CD4-positive, alpha-beta memory T cell (primary cell): ENCODE measurements around the gene SPPL3. TPM values are rescaled to one million over a fixed set of nuclear protein-coding genes. Genes with fewer than 3 reads are reported as not detected.

Source experiments
- CTCF ChIA-PET: fragments of 350-600 bp; sonication (Branson Sonifier 250); formaldehyde crosslinking; loops from one replicate; lab custom pipeline; 2021; ENCODE audit warnings: inconsistent platforms; ENCODE audit not compliant: partially characterized antibody; lab: Charles Lee
- POLR2A ChIA-PET: fragments of 350-600 bp; sonication (Branson Sonifier 250); formaldehyde crosslinking; loops from one replicate; lab custom pipeline; 2021; ENCODE audit not compliant: partially characterized antibody; lab: Charles Lee
- DNase-seq, 5 donors: peaks; one replicate each; pipeline versions ENCODE4 v3.0.0 to v3.0.0-alpha.2; 2020 to 2022; ENCODE audit warnings: mixed read lengths in 1 of 5
- H3K27ac ChIP-seq: one replicate; pipeline ENCODE4 v1.7.0; 2013; ENCODE audit warnings: low read depth, low read length
- H3K27me3 ChIP-seq: 2 replicates; pipeline ENCODE4 v1.7.0; 2013; ENCODE audit warnings: mild to moderate bottlenecking, low read length, moderate library complexity; ENCODE audit not compliant: insufficient read depth
- H3K36me3 ChIP-seq: 2 replicates; pipeline ENCODE4 v1.7.0; 2013; ENCODE audit warnings: mild to moderate bottlenecking, low read length, moderate library complexity; ENCODE audit not compliant: insufficient read depth
- H3K4me1 ChIP-seq: 2 replicates; pipeline ENCODE4 v1.7.0; 2013; ENCODE audit warnings: mild to moderate bottlenecking, low read length, moderate library complexity; ENCODE audit not compliant: insufficient read depth
- H3K4me3 ChIP-seq, 2 donors: one replicate each; pipeline ENCODE4 v1.7.0; 2013; ENCODE audit warnings: low read length in 2 of 2, mild to moderate bottlenecking in 1 of 2
- H3K9me3 ChIP-seq, 2 donors: one replicate each; pipeline ENCODE4 v1.7.0; 2013; ENCODE audit warnings: low read length in 2 of 2, control low read depth in 1 of 2; ENCODE audit not compliant: control insufficient read depth in 1 of 2
- H3K27ac Mint-ChIP-seq, 7 donors: one replicate each; pipeline ENCODE4 v1.8.0; 2020 to 2021; ENCODE audit warnings: mixed read lengths in 7 of 7, mild to moderate bottlenecking in 6 of 7, inconsistent platforms in 3 of 7, moderate library complexity in 3 of 7
- H3K27me3 Mint-ChIP-seq, 2 donors: one replicate each; pipeline ENCODE4 v1.8.0; 2020 to 2021; ENCODE audit warnings: mixed read lengths in 2 of 2
- H3K36me3 Mint-ChIP-seq, 2 donors: one replicate each; pipeline ENCODE4 v1.8.0; 2020 to 2021; ENCODE audit warnings: mixed read lengths in 2 of 2, inconsistent platforms in 1 of 2, mild to moderate bottlenecking in 1 of 2
- H3K4me1 Mint-ChIP-seq, 4 donors: one replicate each; pipeline ENCODE4 v1.8.0; 2020 to 2021; ENCODE audit warnings: mixed read lengths in 4 of 4, mild to moderate bottlenecking in 1 of 4
- H3K4me3 Mint-ChIP-seq, 8 donors: one replicate each; pipeline ENCODE4 v1.8.0; 2020 to 2021; ENCODE audit warnings: mixed read lengths in 8 of 8, mild to moderate bottlenecking in 7 of 8, moderate library complexity in 6 of 8, inconsistent platforms in 3 of 8
- H3K9me3 Mint-ChIP-seq, 8 donors: one replicate each; pipeline ENCODE4 v1.8.0; 2020 to 2021; ENCODE audit warnings: mixed read lengths in 8 of 8, mild to moderate bottlenecking in 5 of 8, inconsistent platforms in 3 of 8, moderate library complexity in 1 of 8
- intact Hi-C: fragments of 100-400 bp; cut with micrococcal nuclease; formaldehyde crosslinking; loops from one replicate; pipeline ENCODE4 v1.15.1; 2023
- polyA plus RNA-seq, 2 donors: library from polyadenylated mRNA; unstranded; fragments of 300-500 nt; fragmentation: Illumina TruSeq; gene quantifications; one replicate each; pipeline ENCODE4 v1.2.3, GENCODE V29; 2021
- total RNA-seq, 2 experiments: library from RNA; stranded (reverse); gene quantifications; one replicate each; pipeline ENCODE4 v1.2.3, GENCODE V29; 2021

SPPL3 gene
- total and polyA plus RNA-seq, 4 experiments from 2014 or later, result 7.4 to 49.4 (median 44.8) TPM

GRCh38 chr12:120846721-120847120 lies 57.4 kb downstream of the SPPL3 start:
- H3K4me3 Mint-ChIP-seq, result no peak overlapping the region
- H3K27me3 Mint-ChIP-seq, result no peaks in the 10 kb centered on the region
- no peaks in the 10 kb centered on the region for H3K27me3 ChIP-seq
- no peaks in the 10 kb centered on the region for H3K36me3 ChIP-seq
- H3K4me3 ChIP-seq, result no peak overlapping the region
- peaks cover 0 to 2% (median 0%) of the 10 kb centered on the region in 8 donors for H3K9me3 Mint-ChIP-seq
- H3K4me1 Mint-ChIP-seq, result peaks cover 39 to 73% (median 51%) of the 10 kb centered on the region in 4 donors
- H3K27ac ChIP-seq, result no peak overlapping the region
- H3K27ac Mint-ChIP-seq, result peak overlapping the region in 3 of 7 donors; percentile 37 to 83 (median 43)
- ChIA-PET CTCF (interaction anchor here (1.1 to 2.1 kb wide), 3 partner anchors 12 to 125 kb away, joined by 3 to 6 read pairs (median 3); no protein-coding TSS in a partner anchor), POLR2A (no interaction called here)
- peaks cover 20% of the 10 kb centered on the region for H3K4me1 ChIP-seq
- no peaks in the 10 kb centered on the region for H3K9me3 ChIP-seq
- H3K36me3 Mint-ChIP-seq, result peaks cover 1 to 3% of the 10 kb centered on the region in 2 donors
- intact Hi-C loops, result no loop called here
- no peak for DNase-seq

- Mint-ChIP-seq H3K4me3 (no peak overlapping the region), H3K36me3 (peaks cover 1 to 3% of the 10 kb centered on the region in 2 donors), H3K4me1 (peaks cover 32 to 63% (median 42%) of the 10 kb centered on the region in 4 donors), H3K27me3 (no peaks in the 10 kb centered on the region), H3K9me3 (peaks cover 0 to 2% (median 0%) of the 10 kb centered on the region in 8 donors), H3K27ac (peak overlapping the region in 1 of 7 donors; percentile 42)
- CTCF ChIA-PET, result interaction anchor here (1.1 kb wide), 1 partner anchor 126 kb away, joined by 3 read pairs; no protein-coding TSS in a partner anchor
- H3K27me3 ChIP-seq, result no peaks in the 10 kb centered on the region
- intact Hi-C loops, result no loop called here
- H3K4me1 ChIP-seq, result peaks cover 14% of the 10 kb centered on the region
- H3K36me3 ChIP-seq, result no peaks in the 10 kb centered on the region
- no peak for DNase-seq
- POLR2A ChIA-PET, result no interaction called here
- no peak overlapping the region for H3K27ac ChIP-seq
- H3K9me3 ChIP-seq, result no peaks in the 10 kb centered on the region
- H3K4me3 ChIP-seq, result no peak overlapping the region
Observed at GRCh38 chr12:120845696-120846095, 58.5 kb downstream of the SPPL3 start.

GRCh38 chr12:120844768-120845449 lies 59.2 kb downstream of the SPPL3 start:
- peaks cover 31 to 55% (median 44%) of the 10 kb centered on the region in 4 donors for H3K4me1 Mint-ChIP-seq
- H3K36me3 Mint-ChIP-seq, result peaks cover 5 to 8% of the 10 kb centered on the region in 2 donors
- Histone ChIP-seq H3K27me3 (no peaks in the 10 kb centered on the region), H3K4me3 (no peak overlapping the region), H3K4me1 (peaks cover 14% of the 10 kb centered on the region), H3K9me3 (no peaks in the 10 kb centered on the region), H3K36me3 (no peaks in the 10 kb centered on the region), H3K27ac (no peak overlapping the region)
- peaks cover 0 to 2% (median 0%) of the 10 kb centered on the region in 8 donors for H3K9me3 Mint-ChIP-seq
- CTCF ChIA-PET, result no interaction called here
- no peaks in the 10 kb centered on the region for H3K27me3 Mint-ChIP-seq
- POLR2A ChIA-PET, result no interaction called here
- intact Hi-C loops, result no loop called here
- H3K27ac Mint-ChIP-seq, result peak overlapping the region in 2 of 7 donors; percentile 22
- no peak for DNase-seq
- no peak overlapping the region for H3K4me3 Mint-ChIP-seq

GRCh38 chr12:120844297-120844696 lies 59.9 kb downstream of the SPPL3 start:
- peak overlapping the region in 5 of 7 donors; percentile 1 to 57 (median 42) for H3K27ac Mint-ChIP-seq
- intact Hi-C loops, result no loop called here

GRCh38 chr12:120843472-120843871 lies 60.7 kb downstream of the SPPL3 start:
- peaks cover 7 to 8% of the 10 kb centered on the region in 2 donors for H3K36me3 Mint-ChIP-seq
- H3K9me3 Mint-ChIP-seq, result peaks cover 0 to 2% (median 0%) of the 10 kb centered on the region in 8 donors
- no peak overlapping the region for H3K4me3 Mint-ChIP-seq
- DNase-seq, result no peak
- H3K27ac Mint-ChIP-seq, result peak overlapping the region in 4 of 7 donors; percentile 1 to 48 (median 15)
- H3K27me3 ChIP-seq, result no peaks in the 10 kb centered on the region
- no peak overlapping the region for H3K27ac ChIP-seq
- intact Hi-C loops, result no loop called here
- POLR2A ChIA-PET, result no interaction called here
- H3K9me3 ChIP-seq, result no peaks in the 10 kb centered on the region
- H3K4me3 ChIP-seq, result no peak overlapping the region
- H3K36me3 ChIP-seq, result no peaks in the 10 kb centered on the region
- H3K4me1 Mint-ChIP-seq, result peaks cover 27 to 57% (median 36%) of the 10 kb centered on the region in 4 donors
- CTCF ChIA-PET, result no interaction called here
- H3K27me3 Mint-ChIP-seq, result no peaks in the 10 kb centered on the region
- H3K4me1 ChIP-seq, result peaks cover 14% of the 10 kb centered on the region

More at GRCh38 chr12:120844297-120844696, 59.9 kb downstream of the SPPL3 start:
- CTCF ChIA-PET, result no interaction called here
- Histone ChIP-seq H3K27me3 (no peaks in the 10 kb centered on the region), H3K4me1 (peaks cover 14% of the 10 kb centered on the region), H3K27ac (no peak overlapping the region), H3K9me3 (no peaks in the 10 kb centered on the region), H3K4me3 (no peak overlapping the region), H3K36me3 (no peaks in the 10 kb centered on the region)
- H3K4me1 Mint-ChIP-seq, result peaks cover 28 to 55% (median 40%) of the 10 kb centered on the region in 4 donors
- DNase-seq, result no peak
- H3K27me3 Mint-ChIP-seq, result no peaks in the 10 kb centered on the region
- peak overlapping the region in 1 of 8 donors; percentile 2 for H3K4me3 Mint-ChIP-seq
- H3K9me3 Mint-ChIP-seq, result peaks cover 0 to 2% (median 0%) of the 10 kb centered on the region in 8 donors
- POLR2A ChIA-PET, result no interaction called here
- H3K36me3 Mint-ChIP-seq, result peaks cover 7 to 8% of the 10 kb centered on the region in 2 donors

- Mint-ChIP-seq H3K4me3 (no peak overlapping the region), H3K9me3 (peaks cover 0 to 2% (median 0%) of the 10 kb centered on the region in 8 donors), H3K36me3 (peaks cover 7 to 8% of the 10 kb centered on the region in 2 donors), H3K27me3 (no peaks in the 10 kb centered on the region), H3K4me1 (peaks cover 24 to 58% (median 31%) of the 10 kb centered on the region in 4 donors), H3K27ac (peak overlapping the region in 1 of 7 donors; percentile 45)
- Histone ChIP-seq H3K27me3 (no peaks in the 10 kb centered on the region), H3K27ac (no peak overlapping the region), H3K9me3 (no peaks in the 10 kb centered on the region), H3K36me3 (no peaks in the 10 kb centered on the region), H3K4me3 (no peak overlapping the region), H3K4me1 (peaks cover 15% of the 10 kb centered on the region)
- intact Hi-C loops, result no loop called here
- POLR2A ChIA-PET, result no interaction called here
- DNase-seq, result no peak
- CTCF ChIA-PET, result no interaction called here
Observed at GRCh38 chr12:120842595-120842994, 61.6 kb downstream of the SPPL3 start.

GRCh38 chr12:120841525-120841924 lies 62.6 kb downstream of the SPPL3 start:
- no peak overlapping the region for H3K27ac ChIP-seq
- CTCF ChIA-PET, result no interaction called here
- H3K27ac Mint-ChIP-seq, result no peak overlapping the region
- peaks cover 23% of the 10 kb centered on the region for H3K4me1 ChIP-seq
- no peaks in the 10 kb centered on the region for H3K36me3 ChIP-seq
- no peak for DNase-seq
- H3K9me3 Mint-ChIP-seq, result peaks cover 0 to 2% (median 0%) of the 10 kb centered on the region in 8 donors
- no peak overlapping the region for H3K4me3 Mint-ChIP-seq
- no peaks in the 10 kb centered on the region for H3K27me3 Mint-ChIP-seq
- POLR2A ChIA-PET, result no interaction called here
- H3K4me3 ChIP-seq, result no peak overlapping the region
- intact Hi-C loops, result no loop called here
- H3K36me3 Mint-ChIP-seq, result peaks cover 6 to 8% of the 10 kb centered on the region in 2 donors
- H3K4me1 Mint-ChIP-seq, result peaks cover 28 to 58% (median 31%) of the 10 kb centered on the region in 4 donors
- no peaks in the 10 kb centered on the region for H3K27me3 ChIP-seq
- no peaks in the 10 kb centered on the region for H3K9me3 ChIP-seq
